ENCODE results near the gene ARID5B.

Gene ARID5B

DNA sequence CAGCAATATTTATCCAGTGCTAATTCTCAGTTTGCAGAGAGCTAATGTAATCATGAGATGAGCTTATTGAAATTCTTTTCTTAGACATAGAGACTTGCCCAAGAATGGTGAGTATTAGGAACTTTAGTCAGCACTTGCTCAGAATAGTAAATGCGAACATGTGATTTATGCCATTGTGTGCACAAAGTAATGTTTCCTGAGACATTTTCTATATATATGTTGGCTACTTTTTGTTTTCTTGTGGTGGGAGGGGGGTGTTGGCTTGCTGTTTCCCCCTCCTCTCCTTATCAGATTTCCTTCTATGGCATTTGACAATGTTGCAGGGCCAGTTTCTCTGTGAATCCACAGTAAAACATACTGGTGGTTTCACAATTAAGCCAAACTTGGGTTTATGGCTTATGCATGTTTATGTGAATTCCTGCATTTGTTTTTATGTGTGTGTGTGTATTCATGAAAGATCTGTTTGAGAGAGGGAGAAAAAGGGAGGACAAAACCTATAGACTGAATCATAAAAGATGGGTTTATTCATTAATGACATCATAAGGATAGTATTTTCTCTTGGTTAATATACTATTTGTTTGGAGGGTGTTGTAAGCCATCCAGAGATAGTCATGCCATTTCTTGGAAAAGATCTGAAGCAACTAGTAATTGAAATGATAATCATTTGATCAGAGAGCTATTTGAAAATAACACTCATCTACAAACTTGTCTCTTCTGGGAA is 36.3 kb downstream of the ARID5B start:
- no peak for DNase-seq (ENCODE audit: low read depth in 2 of 2, low spot score in 1 of 2)

DNA sequence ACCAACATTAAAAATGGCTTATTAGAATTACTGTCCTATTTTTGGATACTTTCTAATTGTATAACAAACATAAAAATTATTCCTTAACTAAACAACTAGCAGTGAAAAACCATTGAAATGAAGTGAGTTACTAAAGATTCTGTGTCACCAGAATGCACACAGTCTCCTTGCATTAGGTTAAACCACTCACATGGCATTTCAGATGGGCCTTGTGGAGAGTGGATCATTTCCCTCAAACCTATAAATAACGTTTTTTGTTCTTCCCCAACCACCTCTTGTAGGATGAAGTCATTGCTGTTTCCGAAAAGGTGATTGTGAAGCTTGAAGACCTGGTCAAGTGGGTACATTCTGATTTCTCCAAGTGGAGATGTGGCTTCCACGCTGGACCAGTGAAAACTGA is 38.4 kb downstream of the ARID5B start:
- no peak for DNase-seq (ENCODE audit: low read depth in 2 of 2, low spot score in 1 of 2)

GRCh38 chr10:61941202-61941681 is 39.7 kb downstream of the ARID5B start:
- DNase-seq (ENCODE audit: low read depth in 2 of 2, low spot score in 1 of 2): no peak

DNA sequence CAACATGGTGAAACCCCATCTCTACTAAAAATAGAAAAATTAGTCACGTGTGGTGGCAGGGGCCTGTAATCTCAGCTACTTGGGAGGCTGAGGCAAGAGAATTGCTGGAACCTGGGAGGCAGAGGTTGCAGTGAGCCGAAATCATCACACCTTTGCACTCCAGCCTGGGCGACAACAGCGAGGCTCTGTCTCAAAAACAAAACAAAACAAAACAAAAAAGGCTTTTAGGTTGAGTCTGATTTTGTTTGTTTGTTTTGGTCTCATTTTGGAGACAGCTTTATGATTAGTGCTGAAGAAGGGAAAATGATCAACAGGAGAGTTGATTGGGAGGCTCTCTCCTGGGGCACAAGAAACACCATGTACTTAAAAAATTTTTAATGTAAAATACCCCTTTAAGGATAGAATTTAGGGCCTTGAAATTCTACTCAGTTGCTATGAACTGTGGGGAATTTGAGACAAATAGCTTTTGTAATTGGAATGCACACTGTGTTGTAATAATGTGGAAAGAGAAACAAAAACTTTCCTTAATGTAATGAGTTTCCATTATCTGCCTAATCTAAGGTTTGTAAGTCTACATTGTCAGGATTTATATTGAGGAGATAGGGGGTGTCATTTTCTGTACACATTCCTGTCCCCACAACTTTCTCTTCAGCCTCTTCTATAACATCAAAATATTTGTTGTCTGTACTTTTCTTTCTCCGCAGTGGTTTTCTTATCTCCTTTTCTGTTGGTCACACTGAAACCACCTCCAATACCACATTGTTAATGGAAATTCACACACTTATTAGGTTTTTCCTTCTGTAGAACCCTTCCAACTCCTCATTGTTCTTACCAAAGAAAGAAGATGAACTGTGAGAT is 41.3 kb downstream of the ARID5B start:
- DNase-seq (ENCODE audit: low read depth in 2 of 2, low spot score in 1 of 2): no peak

GRCh38 chr10:61943674-61944378 is 42.3 kb downstream of the ARID5B start:
- no peak for DNase-seq (ENCODE audit: low read depth in 2 of 2, low spot score in 1 of 2)

DNA sequence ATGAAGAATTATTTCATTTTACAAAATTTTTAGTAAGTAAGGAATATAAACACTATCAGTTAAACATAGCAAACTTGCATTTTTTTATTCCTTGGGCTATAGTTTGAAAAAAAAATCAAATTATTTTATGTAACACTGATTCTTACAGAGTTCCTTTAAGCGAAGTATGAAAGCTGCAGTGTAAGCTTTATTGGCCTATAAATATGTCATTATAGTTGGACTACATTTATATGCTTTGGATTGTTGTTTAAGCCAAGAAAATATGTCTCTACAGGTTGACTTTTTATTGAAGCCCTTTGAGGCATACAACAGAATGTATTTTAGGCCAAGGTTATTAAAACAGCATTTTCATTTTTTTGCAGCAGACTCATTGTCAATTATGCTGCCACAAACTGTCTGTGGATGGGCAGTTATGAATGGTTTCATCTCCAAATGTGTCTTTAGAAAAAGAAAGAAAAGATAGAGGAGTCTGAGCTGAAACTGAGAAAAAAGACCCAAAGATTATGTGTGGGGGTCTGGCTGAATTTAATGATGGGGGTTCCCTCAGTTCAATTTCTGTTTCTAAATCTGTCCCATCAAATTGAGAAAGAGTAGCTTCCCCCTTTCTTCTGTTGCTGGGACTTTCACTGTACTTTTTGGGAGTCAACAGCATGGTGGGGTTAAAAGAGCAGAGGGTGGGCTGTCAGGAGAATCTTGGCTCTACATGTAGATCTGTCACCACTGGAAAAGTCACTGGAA is 43.1 kb downstream of the ARID5B start:
- no peak for DNase-seq (ENCODE audit: low read depth in 2 of 2, low spot score in 1 of 2)

GRCh38 chr10:61949687-61950086 is 48.2 kb downstream of the ARID5B start:
- no peak for DNase-seq (ENCODE audit: low read depth in 2 of 2, low spot score in 1 of 2)

DNA sequence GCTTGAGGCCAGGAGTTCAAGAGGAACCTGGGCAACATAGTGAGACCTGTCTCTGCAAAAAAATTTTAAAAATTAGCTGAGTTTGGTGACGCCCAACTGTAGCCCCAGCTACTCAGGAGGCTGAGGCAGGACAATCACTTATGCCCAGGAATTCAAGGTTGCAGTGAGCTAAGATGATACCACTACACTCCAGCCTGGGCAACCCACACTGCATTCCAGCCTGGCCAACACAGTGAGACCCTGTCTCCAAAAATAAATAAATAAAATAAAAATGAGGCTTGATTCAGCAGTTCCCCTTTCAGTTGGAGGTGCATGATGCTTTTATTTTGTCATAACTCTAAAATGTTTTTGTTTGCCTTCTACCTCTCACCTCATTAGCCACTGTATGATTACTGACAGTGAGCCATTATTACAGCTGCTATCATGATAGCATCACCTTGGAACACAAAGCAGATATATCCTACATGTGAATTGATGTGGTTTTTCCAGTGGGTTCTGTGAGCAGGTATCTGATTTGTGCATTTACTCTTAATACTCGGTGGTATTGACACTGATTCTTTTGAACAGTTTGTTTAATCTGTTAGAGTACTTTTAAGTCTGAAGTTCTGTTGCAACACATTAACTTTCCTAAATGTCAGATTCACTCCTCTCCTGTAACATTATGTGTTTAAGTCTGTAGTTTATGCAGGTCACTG is 49.1 kb downstream of the ARID5B start:
- DNase-seq (ENCODE audit: low read depth in 2 of 2, low spot score in 1 of 2): no peak

GRCh38 chr10:61951144-61951483 is 49.6 kb downstream of the ARID5B start:
- no peak for DNase-seq (ENCODE audit: low read depth in 2 of 2, low spot score in 1 of 2)

GRCh38 chr10:61952028-61952674 is 50.7 kb downstream of the ARID5B start:
- no peak for DNase-seq (ENCODE audit: low read depth in 2 of 2, low spot score in 1 of 2)

- no peak for DNase-seq (ENCODE audit: low read depth in 2 of 2, low spot score in 1 of 2)
These were observed 51.7 kb downstream of the ARID5B start for GRCh38 chr10:61953183-61953582.

GRCh38 chr10:61957806-61958205 is 56.3 kb downstream of the ARID5B start:
- DNase-seq (ENCODE audit: low read depth in 2 of 2, low spot score in 1 of 2): no peak

DNA sequence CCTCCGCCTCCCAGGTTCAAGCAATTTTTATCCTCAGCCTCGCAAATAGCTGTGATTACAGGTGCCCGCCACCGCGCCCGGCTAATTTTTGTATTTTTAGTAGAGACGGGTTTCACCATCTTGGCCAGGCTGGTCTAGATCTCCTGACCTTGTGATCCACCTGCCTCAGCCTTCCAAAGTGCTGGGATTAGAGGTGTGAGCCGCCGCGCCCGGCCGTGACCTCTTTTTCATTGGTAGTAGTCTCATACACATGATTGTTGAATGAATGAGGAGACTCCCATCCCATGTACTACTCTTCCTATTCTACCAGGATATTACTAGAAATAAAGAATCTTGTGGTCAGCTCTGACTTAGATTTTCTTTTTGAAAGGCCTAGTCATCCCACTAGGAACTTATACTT is 56.8 kb downstream of the ARID5B start:
- no peak for DNase-seq (ENCODE audit: low read depth in 2 of 2, low spot score in 1 of 2)

DNA sequence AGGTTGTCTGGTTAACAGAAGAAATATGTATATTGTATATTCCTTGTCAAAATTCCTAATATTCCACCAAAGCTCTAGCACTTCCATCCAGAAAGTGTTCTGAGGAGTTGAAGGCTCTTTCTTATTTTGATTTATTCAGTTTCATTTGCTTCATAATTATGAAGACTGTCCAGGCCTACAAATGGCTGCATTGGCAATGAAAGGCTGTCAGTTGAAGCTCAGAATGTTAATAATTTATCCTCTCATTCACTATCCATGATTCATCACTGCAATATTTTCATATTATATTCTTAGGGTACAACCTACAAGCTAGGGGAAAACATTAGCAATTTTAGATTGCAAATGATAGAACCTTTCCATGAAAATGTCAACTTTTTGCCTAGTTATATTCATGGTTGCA is 57.3 kb downstream of the ARID5B start:
- DNase-seq (ENCODE audit: low read depth in 2 of 2, low spot score in 1 of 2): no peak

GRCh38 chr10:61959814-61960213 is 58.3 kb downstream of the ARID5B start:
- DNase-seq (ENCODE audit: low read depth in 2 of 2, low spot score in 1 of 2): no peak

- no peak for DNase-seq (ENCODE audit: low read depth in 2 of 2, low spot score in 1 of 2)
These were observed 59.1 kb downstream of the ARID5B start for GRCh38 chr10:61960396-61961120.

DNA sequence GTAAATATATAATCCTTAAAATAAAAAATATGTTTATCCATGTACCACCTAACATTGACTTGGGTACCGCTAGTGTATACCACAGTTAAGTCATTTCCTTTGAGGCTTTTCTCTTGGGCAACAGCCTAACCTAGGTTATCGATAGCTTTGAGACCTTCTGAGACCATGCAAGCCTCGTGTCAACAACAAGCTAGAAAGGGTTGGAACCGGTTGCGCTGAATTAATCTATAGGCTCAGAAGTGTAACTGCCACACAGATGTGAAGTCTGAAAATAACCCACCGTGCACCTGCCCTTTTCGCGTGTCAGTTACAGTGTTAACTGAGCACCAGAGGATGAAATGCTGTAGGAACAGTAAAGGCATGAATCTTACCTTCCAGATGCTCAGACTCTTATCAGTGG is 59.8 kb downstream of the ARID5B start:
- DNase-seq (ENCODE audit: low read depth in 2 of 2, low spot score in 1 of 2): no peak

- DNase-seq (ENCODE audit: low read depth in 2 of 2, low spot score in 1 of 2): no peak
These were observed 61.5 kb downstream of the ARID5B start for GRCh38 chr10:61962971-61963370.

- DNase-seq (ENCODE audit: low read depth in 2 of 2, low spot score in 1 of 2): no peak
These were observed 62.2 kb downstream of the ARID5B start for GRCh38 chr10:61963669-61964058.

Data from stimulated activated CD8-positive, alpha-beta memory T cell treated with anti-CD3 and anti-CD28 coated beads, Interleukin-4, amount 100 ng/mL, for 4 hours (primary cell).